Heart left ventricle (tissue), 16 donors: ENCODE measurements around the gene GET4. TPM values are rescaled to one million over a fixed set of nuclear protein-coding genes. Genes with fewer than 3 reads are reported as not detected.

ENCODE experiments used
- ATAC-seq, 4 donors: fragments of 200-7000 bp; cut with Tn5 transposase; one replicate each; pipeline ENCODE4 v1.9.1; 2020 to 2022; ENCODE audit warnings: moderate library complexity in 4 of 4, mild to moderate bottlenecking in 3 of 4, moderate number of reproducible peaks in 1 of 4
- DNase-seq, 5 donors: peaks; one replicate each; pipeline ENCODE4 v3.0.0-alpha.2; 2020
- H3K27ac ChIP-seq, 12 donors: fragments of 200-600 bp; sonication (generic) in 4 of 12; one replicate each; pipeline versions ENCODE4 v1.5.0 to v1.8.0; 2016 to 2022; ENCODE audit warnings: mild to moderate bottlenecking in 2 of 12
- H3K27me3 ChIP-seq, 9 donors: fragments of 200-600 bp; sonication (generic) in 2 of 9; one replicate each; pipeline versions ENCODE4 v1.5.1 to v1.8.0; 2016 to 2022; ENCODE audit warnings: mild to moderate bottlenecking in 3 of 9
- H3K36me3 ChIP-seq, 9 donors: fragments of 200-600 bp; sonication (generic) in 2 of 9; one replicate each; pipeline versions ENCODE4 v1.5.0 to v1.8.0; 2018 to 2022; ENCODE audit warnings: mild to moderate bottlenecking in 2 of 9
- H3K4me1 ChIP-seq, 12 donors: fragments of 200-600 bp; sonication (generic) in 4 of 12; one replicate each; pipeline versions ENCODE4 v1.5.0 to v1.8.0; 2016 to 2022; ENCODE audit warnings: mild to moderate bottlenecking in 3 of 12
- H3K4me3 ChIP-seq, 12 donors: fragments of 200-600 bp; sonication (generic) in 4 of 12; one replicate each; pipeline versions ENCODE4 v1.5.0 to v1.8.0; 2017 to 2022; ENCODE audit warnings: mild to moderate bottlenecking in 9 of 12, moderate library complexity in 4 of 12
- H3K9me3 ChIP-seq, 12 donors: fragments of 200-600 bp; sonication (generic) in 4 of 12; one replicate each; pipeline versions ENCODE4 v1.5.0 to v1.8.0; 2016 to 2022; ENCODE audit warnings: mild to moderate bottlenecking in 1 of 12
- POLR2A ChIP-seq, 2 donors: fragments of 450-650 bp; IDR thresholded peaks; one replicate each; pipeline ENCODE4 v1.6.1; 2017; ENCODE audit warnings: antibody characterized with exemption in 2 of 2, mild to moderate bottlenecking in 2 of 2, moderate library complexity in 2 of 2
- WGBS, 4 donors: extraction: QIAGEN DNeasy Blood & Tissue Kit in 2 of 4; methylation state at CpG; one replicate each; pipeline versions ENCODE4 v1.1.5 to v1.1.7; 2013 to 2018; 5-methylcytosine and 5-hydroxymethylcytosine counted together
- intact Hi-C, 10 donors: fragments of 100-400 bp; cut with DNase I; formaldehyde crosslinking; loops; one replicate each; pipeline versions ENCODE4 v1.11.1 to v1.14.2; 2022
- polyA plus RNA-seq, 2 donors: library from polyadenylated mRNA; stranded (reverse); fragments of 200-250 nt; gene quantifications; one replicate each; pipeline ENCODE4 v1.2.3, GENCODE V29; 2013
- total RNA-seq, 9 donors: library from RNA; depleted of rRNA in 2 of 9; stranded (reverse); fragments of >200 nt in 2 of 9; fragmentation: NEBNext Ultra II Directional in 3 of 9; extraction: Animal tissue kit (Norgen Biotek cat#: 25700) in 3 of 9; gene quantifications; one replicate each; pipeline versions ENCODE4 v1.1.0 to v1.2.4, GENCODE V29; 2016 to 2023
- TF ChIP-seq, protein P1 (sequence below), 12 donors: fragments of 200-600 bp; sonication (generic) in 4 of 12; IDR thresholded peaks; one replicate each; pipeline versions ENCODE4 v1.5.0 to v1.8.0; 2018 to 2022; ENCODE audit warnings: antibody characterized with exemption in 12 of 12, mild to moderate bottlenecking in 5 of 12
- donor health status: ischemic (EF 13 %, LVEDD 7.1; RV severe dilation, severe dysfunction).
- donor health status: healthy with polysubstance abuse.
- donor health status: DM: no; HTN: yes; CAD: no.
- donor health status: DM: no; HTN: no; CAD: no.
- donor health status: ischemic (EF 25% LVEDD 6.9; RV normal size, moderate dysfunction).
- donor health status: ischemic (EF 25% LVEDD 5.7; RV mildly dilated, moderate dysfunction).
- donor health status: healthy.
- donor health status: DM: yes; HTN: yes; CAD: no.
- donor health status: ischemic (EF 35%, LVEDD 5.7; RV mildly dilated, moderate dysfunction).
- donor health status: nonischemic (EF 11% LVEDD 7.7; RV severe dilation, severe dysfunction).
- donor health status: DM: yes; HTN: yes; CAD: no.
- donor health status: PGD.
- donor health status: ischemic (EF 29% LVEDD 5.4; RV normal size, mild dysfunction).
- donor health status: nonischemic (EF 23%, LVEDD 6.1; RV moderate dilation, normal function).

The GET4 gene
- total and polyA plus RNA-seq, 11 donors: 14.6 to 34.1 (median 19.7) TPM

DNA sequence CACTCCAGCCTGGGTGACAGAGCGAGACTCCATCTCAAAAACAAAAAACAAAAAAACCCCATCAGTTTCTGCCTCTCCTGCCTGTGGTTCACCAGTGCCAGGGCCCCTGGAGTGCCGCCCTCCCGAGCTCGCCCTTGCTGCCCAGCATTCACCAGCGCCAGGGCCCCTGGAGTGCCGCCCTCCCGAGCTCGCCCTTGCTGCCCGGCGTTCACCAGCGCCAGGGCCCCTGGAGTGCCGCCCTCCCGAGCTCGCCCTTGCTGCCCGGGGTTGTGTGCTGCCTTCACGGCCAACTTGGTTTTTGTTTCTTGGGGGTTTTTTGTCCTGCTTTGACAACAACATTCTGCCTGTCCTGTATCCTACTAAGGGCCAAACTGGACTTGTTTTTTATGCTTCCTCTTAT lies 13.2 kb upstream of the GET4 start:
- DNase-seq: no peak
- 88 to 98% (median 91%) methylated on average over 16 of the region's 16 CpGs for WGBS, 4 donors
- no peaks in the 10 kb centered on the region for H3K9me3 ChIP-seq
- no peak overlapping the region for H3K27ac ChIP-seq
- ATAC-seq: no peak
- H3K4me1 ChIP-seq: peaks cover 0 to 16% (median 11%) of the 10 kb centered on the region in 12 donors
- peaks cover 8 to 99% (median 92%) of the 10 kb centered on the region in 9 donors for H3K36me3 ChIP-seq
- H3K4me3 ChIP-seq: no peak overlapping the region
- TF ChIP-seq POLR2A (IDR thresholded peaks at IDR 0.05): no peak
- TF ChIP-seq, protein P1, sequence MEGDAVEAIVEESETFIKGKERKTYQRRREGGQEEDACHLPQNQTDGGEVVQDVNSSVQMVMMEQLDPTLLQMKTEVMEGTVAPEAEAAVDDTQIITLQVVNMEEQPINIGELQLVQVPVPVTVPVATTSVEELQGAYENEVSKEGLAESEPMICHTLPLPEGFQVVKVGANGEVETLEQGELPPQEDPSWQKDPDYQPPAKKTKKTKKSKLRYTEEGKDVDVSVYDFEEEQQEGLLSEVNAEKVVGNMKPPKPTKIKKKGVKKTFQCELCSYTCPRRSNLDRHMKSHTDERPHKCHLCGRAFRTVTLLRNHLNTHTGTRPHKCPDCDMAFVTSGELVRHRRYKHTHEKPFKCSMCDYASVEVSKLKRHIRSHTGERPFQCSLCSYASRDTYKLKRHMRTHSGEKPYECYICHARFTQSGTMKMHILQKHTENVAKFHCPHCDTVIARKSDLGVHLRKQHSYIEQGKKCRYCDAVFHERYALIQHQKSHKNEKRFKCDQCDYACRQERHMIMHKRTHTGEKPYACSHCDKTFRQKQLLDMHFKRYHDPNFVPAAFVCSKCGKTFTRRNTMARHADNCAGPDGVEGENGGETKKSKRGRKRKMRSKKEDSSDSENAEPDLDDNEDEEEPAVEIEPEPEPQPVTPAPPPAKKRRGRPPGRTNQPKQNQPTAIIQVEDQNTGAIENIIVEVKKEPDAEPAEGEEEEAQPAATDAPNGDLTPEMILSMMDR (IDR thresholded peaks at IDR 0.05): no peak
- H3K27me3 ChIP-seq: no peaks in the 10 kb centered on the region
- intact Hi-C loops: loop anchor here in 2 of 10 donors (10.0 kb wide), 1 partner anchor 538 kb away; no protein-coding TSS in a partner anchor

DNA sequence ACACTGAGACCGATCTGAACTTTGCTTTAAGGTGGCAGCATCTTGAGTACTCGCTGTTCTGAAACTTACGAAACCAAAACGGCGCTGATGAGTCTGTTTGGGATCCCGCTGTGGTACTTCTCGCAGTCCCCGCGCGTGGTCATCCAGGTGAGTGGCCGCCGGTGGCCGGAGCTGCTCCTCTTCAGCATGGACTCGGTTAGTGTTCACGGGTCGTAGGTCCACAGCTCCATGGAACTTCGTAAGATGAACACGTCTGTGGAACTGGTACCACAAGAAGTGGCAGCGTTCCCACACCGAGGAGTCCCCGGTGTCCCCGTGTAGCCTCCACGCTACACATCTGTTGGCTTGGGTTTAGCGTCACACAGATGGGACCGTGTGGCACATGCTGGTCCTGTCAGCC lies 10.4 kb upstream of the GET4 start:
- peaks cover 4 to 93% (median 85%) of the 10 kb centered on the region in 9 donors for H3K36me3 ChIP-seq
- H3K27me3 ChIP-seq: no peaks in the 10 kb centered on the region
- H3K4me1 ChIP-seq: peaks cover 0 to 29% (median 14%) of the 10 kb centered on the region in 12 donors
- H3K9me3 ChIP-seq: no peaks in the 10 kb centered on the region
- intact Hi-C loops: loop anchor here in 4 of 10 donors (5.0 to 10.0 kb wide), 3 partner anchors 44 to 541 kb away; no protein-coding TSS in a partner anchor
- 93 to 97% (median 96%) methylated on average over 17 to 25 of the region's 25 CpGs for WGBS, 4 donors
- DNase-seq (peak in 1 of 5 donors; percentile 48), ATAC-seq (no peak)
- no peak for TF ChIP-seq POLR2A (IDR thresholded peaks at IDR 0.05)
- TF ChIP-seq, protein P1 (IDR thresholded peaks at IDR 0.05): no peak
- H3K4me3 ChIP-seq: no peak overlapping the region
- peak overlapping the region in 7 of 12 donors; percentile 6 to 88 (median 76) for H3K27ac ChIP-seq

GRCh38 chr7:867001-867405 lies 9.4 kb upstream of the GET4 start:
- WGBS, 4 donors: 43 to 76% (median 51%) methylated on average over 14 to 18 of the region's 18 CpGs
- intact Hi-C loops: loop anchor here in 4 of 10 donors (5.0 to 10.0 kb wide), 3 partner anchors 45 to 542 kb away; no protein-coding TSS in a partner anchor

More at GRCh38 chr7:867001-867405, 9.4 kb upstream of the GET4 start:
- TF ChIP-seq, protein P1 (IDR thresholded peaks at IDR 0.05): no peak
- TF ChIP-seq POLR2A (IDR thresholded peaks at IDR 0.05): no peak
- H3K36me3 ChIP-seq: peaks cover 0 to 93% (median 85%) of the 10 kb centered on the region in 9 donors
- no peaks in the 10 kb centered on the region for H3K9me3 ChIP-seq
- H3K4me3 ChIP-seq: peak overlapping the region in 1 of 12 donors; percentile 4
- peak overlapping the region; percentile 33 to 88 (median 74) for H3K27ac ChIP-seq
- DNase-seq (peak; percentile 61 to 82 (median 75)), ATAC-seq (peak; percentile 74 to 87 (median 80))
- H3K4me1 ChIP-seq: peaks cover 0 to 33% (median 14%) of the 10 kb centered on the region in 12 donors
- no peaks in the 10 kb centered on the region for H3K27me3 ChIP-seq
